GM23338 (cell line): Measurements from ENCODE around the gene GPA33. TPM values are rescaled to one million over a fixed set of nuclear protein-coding genes. Genes with fewer than 3 reads are reported as not detected.

ENCODE experiments used
- ATAC-seq: fragments of 200-7000 bp; cut with Tn5 transposase; 3 replicates; pipeline ENCODE4 v1.9.1; 2020
- DNase-seq: peaks from one replicate; pipeline ENCODE4 v3.0.0-alpha.2; 2015; ENCODE audit warnings: low spot score
- H2AFZ ChIP-seq: fragments of 200-600 bp; sonication (generic); 2 replicates; pipeline ENCODE4 v1.8.0; 2016; ENCODE audit warnings: antibody characterized with exemption, mild to moderate bottlenecking, moderate library complexity
- H3F3A ChIP-seq: fragments of 200-600 bp; sonication (generic); replicated peaks from 2 replicates; pipeline ENCODE4 v1.8.0; 2017; ENCODE audit warnings: antibody characterized with exemption, mixed run types, low read depth
- H3K27ac ChIP-seq: fragments of 200-600 bp; sonication (generic); 2 replicates; pipeline ENCODE4 v1.6.1; 2016; ENCODE audit warnings: low read depth
- H3K27me3 ChIP-seq: fragments of 200-600 bp; sonication (generic); 2 replicates; pipeline ENCODE4 v1.8.0; 2016; ENCODE audit warnings: mild to moderate bottlenecking, mixed run types, moderate library complexity; ENCODE audit not compliant: insufficient read depth
- H3K36me3 ChIP-seq: fragments of 200-600 bp; sonication (generic); 2 replicates; pipeline ENCODE4 v1.8.0; 2016; ENCODE audit warnings: mild to moderate bottlenecking; ENCODE audit not compliant: insufficient read depth
- H3K4me1 ChIP-seq: fragments of 200-600 bp; sonication (generic); 2 replicates; pipeline ENCODE4 v1.8.0; 2016; ENCODE audit warnings: mild to moderate bottlenecking, moderate library complexity; ENCODE audit not compliant: insufficient read depth
- H3K4me2 ChIP-seq: fragments of 200-600 bp; sonication (generic); 2 replicates; pipeline ENCODE4 v1.7.1; 2017; ENCODE audit warnings: mixed run types
- H3K4me3 ChIP-seq: fragments of 200-600 bp; sonication (generic); 2 replicates; pipeline ENCODE4 v1.6.1; 2016; ENCODE audit warnings: mixed run types
- H3K79me2 ChIP-seq: fragments of 200-600 bp; sonication (generic); replicated peaks from 2 replicates; pipeline ENCODE4 v1.8.0; 2017; ENCODE audit warnings: mild to moderate bottlenecking; ENCODE audit not compliant: insufficient read depth
- H3K9me2 ChIP-seq: fragments of 200-600 bp; sonication (generic); 2 replicates; pipeline ENCODE4 v1.8.0; 2017; ENCODE audit not compliant: insufficient read depth
- H4K20me1 ChIP-seq: fragments of 200-600 bp; sonication (generic); replicated peaks from 2 replicates; pipeline ENCODE4 v1.8.0; 2017; ENCODE audit warnings: mild to moderate bottlenecking; ENCODE audit not compliant: insufficient read depth
- H3K27ac Mint-ChIP-seq: 2 replicates; pipeline ENCODE4 v1.8.0; 2020; ENCODE audit warnings: inconsistent platforms, mild to moderate bottlenecking, moderate library complexity, mixed read lengths
- H3K27me3 Mint-ChIP-seq: 3 replicates; pipeline ENCODE4 v1.8.0; 2022; ENCODE audit warnings: low read depth, mild to moderate bottlenecking, moderate library complexity, mixed read lengths, inconsistent platforms; ENCODE audit not compliant: insufficient read depth, poor library complexity
- H3K36me3 Mint-ChIP-seq: 3 replicates; pipeline ENCODE4 v1.8.0; 2021; ENCODE audit warnings: low read depth, mild to moderate bottlenecking, inconsistent platforms, moderate library complexity, mixed read lengths
- H3K4me1 Mint-ChIP-seq: 3 replicates; pipeline ENCODE4 v1.8.0; 2020; ENCODE audit warnings: mild to moderate bottlenecking, inconsistent platforms, mixed read lengths
- H3K4me3 Mint-ChIP-seq: 3 replicates; pipeline ENCODE4 v1.8.0; 2021; ENCODE audit warnings: moderate library complexity, mild to moderate bottlenecking, inconsistent platforms, mixed read lengths
- H3K9me3 Mint-ChIP-seq: 3 replicates; pipeline ENCODE4 v1.8.0; 2020; ENCODE audit warnings: moderate library complexity, mild to moderate bottlenecking, inconsistent platforms, mixed read lengths
- CTCF ChIP-seq, 2 experiments: fragments of 200-600 bp in 1 of 2; sonication (generic) in 1 of 2; conservative IDR thresholded peaks; 2 replicates each; pipeline versions ENCODE4 v1.5.1 to v1.6.1; 2016 to 2017; ENCODE audit warnings: antibody characterized with exemption in 2 of 2, low read depth in 2 of 2, mild to moderate bottlenecking in 2 of 2, moderate library complexity in 1 of 2
- ETS1 ChIP-seq: IDR thresholded peaks from 2 replicates; pipeline ENCODE4 v1.6.1; 2016; ENCODE audit warnings: antibody characterized with exemption
- EZH2 ChIP-seq: fragments of 200-600 bp; sonication (generic); IDR thresholded peaks from one replicate; pipeline ENCODE4 v1.8.0; 2017; ENCODE audit warnings: antibody characterized with exemption, mild to moderate bottlenecking, low read depth; ENCODE audit not compliant: unreplicated experiment
- EZH2phosphoT487 ChIP-seq: fragments of 200-600 bp; sonication (generic); IDR thresholded peaks from one replicate; pipeline ENCODE4 v1.8.1; 2018; ENCODE audit warnings: antibody characterized with exemption; ENCODE audit not compliant: unreplicated experiment
- JUNB ChIP-seq: IDR thresholded peaks from one replicate; pipeline ENCODE4 v1.6.1; 2016; ENCODE audit warnings: antibody characterized with exemption; ENCODE audit not compliant: unreplicated experiment
- NANOG ChIP-seq: IDR thresholded peaks from 2 replicates; pipeline ENCODE4 v1.6.1; 2016; ENCODE audit warnings: antibody characterized with exemption, borderline replicate concordance
- POLR2AphosphoS5 ChIP-seq: IDR thresholded peaks from 2 replicates; pipeline ENCODE4 v1.6.1; 2016; ENCODE audit warnings: antibody characterized with exemption, low read depth
- REST ChIP-seq: IDR thresholded peaks from one replicate; pipeline ENCODE4 v1.6.1; 2018; ENCODE audit warnings: antibody characterized with exemption; ENCODE audit not compliant: unreplicated experiment
- STAT1 ChIP-seq: IDR thresholded peaks from one replicate; pipeline ENCODE4 v1.6.1; 2016; ENCODE audit warnings: antibody characterized with exemption; ENCODE audit not compliant: unreplicated experiment
- ZNF331 ChIP-seq: fragments of 250-450 bp; sonication (Bioruptor Pico); IDR thresholded peaks from 2 replicates; pipeline ENCODE4 v1.5.0; 2020; ENCODE audit warnings: low read depth, mild to moderate bottlenecking, moderate library complexity
- polyA plus RNA-seq: library from polyadenylated mRNA; unstranded; fragments of >200 nt; fragmentation: Nextera tagmentation; extraction: Ambion mirVana; gene quantifications from 2 replicates; pipeline ENCODE4 v1.2.1, GENCODE V29; 2016
- total RNA-seq: library from RNA; depleted of rRNA; stranded (reverse); fragments of >200 nt; shearing (Covaris generic); gene quantifications from 2 replicates; pipeline ENCODE4 v1.2.3, GENCODE V29; 2014

The GPA33 gene
- total and polyA plus RNA-seq, 2 experiments from 2014 or later, result 0.10 to 0.28 TPM

- Histone ChIP-seq H3K79me2 (no peaks in the 10 kb centered on the region), H3K4me1 (no peaks in the 10 kb centered on the region), H3K27me3 (no peaks in the 10 kb centered on the region), H3K36me3 (no peaks in the 10 kb centered on the region), H3K9me2 (peaks cover 2% of the 10 kb centered on the region; the same call in 1 of the 2 replicates), H3K4me2 (peak within 1 kb of the TSS; percentile 32; the same call in 1 of the 2 replicates), H3K27ac (no peak within 1 kb of the TSS), H3K4me3 (no peak within 1 kb of the TSS), H3F3A (no peaks in the 10 kb centered on the region), H2AFZ (peak within 1 kb of the TSS; percentile 95), H4K20me1 (no peaks in the 10 kb centered on the region)
- no peak within 1 kb of the TSS for H3K4me3 Mint-ChIP-seq
- no peaks in the 10 kb centered on the region for H3K9me3 Mint-ChIP-seq
- H3K36me3 Mint-ChIP-seq, result no peaks in the 10 kb centered on the region
- ATAC-seq (peak; percentile 59), DNase-seq (no peak)
- no peak for TF ChIP-seq JUNB
- TF ChIP-seq STAT1, result no peak
- no peak for TF ChIP-seq REST
- H3K27ac Mint-ChIP-seq, result no peak within 1 kb of the TSS
- H3K27me3 Mint-ChIP-seq, result peaks cover 2% of the 10 kb centered on the region
- peaks cover 14% of the 10 kb centered on the region for H3K4me1 Mint-ChIP-seq
These were observed 3.8 kb upstream of the GPA33 start, which contains the start of gene STYXL2 for GRCh38 chr1:167093846-167094516. Gene STYXL2, plus strand, starts transcription at chr1:167094075. Its CDS starts 775 bp downstream, at chr1:167094850.

GRCh38 chr1:167092653-167093052 lies 2.5 kb upstream of the GPA33 start:
- Mint-ChIP-seq H3K4me1 (peaks cover 14% of the 10 kb centered on the region), H3K9me3 (no peaks in the 10 kb centered on the region), H3K27ac (no peak overlapping the region), H3K36me3 (no peaks in the 10 kb centered on the region), H3K4me3 (no peak overlapping the region), H3K27me3 (peaks cover 2% of the 10 kb centered on the region)
- Histone ChIP-seq H3K27ac (no peak overlapping the region), H3K36me3 (no peaks in the 10 kb centered on the region), H3K9me2 (peaks cover 2% of the 10 kb centered on the region; the same call in 1 of the 2 replicates), H3K4me2 (no peak overlapping the region), H3F3A (no peaks in the 10 kb centered on the region), H3K4me3 (no peak overlapping the region), H2AFZ (no peak overlapping the region), H3K4me1 (no peaks in the 10 kb centered on the region), H4K20me1 (no peaks in the 10 kb centered on the region), H3K27me3 (no peaks in the 10 kb centered on the region), H3K79me2 (no peaks in the 10 kb centered on the region)
- ATAC-seq, result no peak
- DNase-seq, result no peak
- TF ChIP-seq ETS1 (no peak), REST (no peak), POLR2AphosphoS5 (no peak), EZH2 (no peak), CTCF (conservative IDR thresholded peaks at IDR 0.05; ENCODE audit: low read depth in 2 of 2) (no peak), STAT1 (no peak), NANOG (no peak), EZH2phosphoT487 (no peak), ZNF331 (CRISPR knock-in tag) (no peak)
